Measurements from ENCODE around the gene APAF1. TPM values are rescaled to one million over a fixed set of nuclear protein-coding genes. Genes with fewer than 3 reads are reported as not detected.

Gene APAF1
- total and polyA plus RNA-seq, 9 of the 15 experiments (the other 6 are each of a cell fraction or from before 2014, with no cell fraction given): 5.1 to 15.7 (median 9.9) TPM

DNA sequence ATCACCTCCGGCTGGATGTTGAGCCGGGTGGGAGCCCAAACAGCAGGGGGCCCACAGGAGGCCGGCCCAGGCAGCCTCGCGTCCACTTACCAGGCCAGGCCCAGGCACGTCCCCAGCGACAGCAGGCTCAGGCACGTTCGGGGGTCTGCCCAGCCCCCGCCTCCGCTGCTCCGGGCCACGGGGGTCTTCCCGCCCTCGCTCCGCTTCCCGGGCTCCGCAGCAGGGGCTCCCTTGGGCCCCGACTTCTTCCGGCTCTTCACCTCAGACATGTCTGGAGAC is 718 bp upstream of the APAF1 start:
- 0% methylated on average over 15 of the region's 20 CpGs for WGBS (ENCODE audit: insufficient coverage, low coverage, missing lambda C conversion rate)
- ChIA-PET CTCF (ENCODE audit: low intra/inter-chr PET ratio) (no interaction called here), POLR2A (interaction anchor here (0.6 to 2.1 kb wide), 7 partner anchors 11 to 146 kb away, joined by 3 to 18 read pairs (median 4); partner anchors contain the start of gene SLC25A3)
- ATAC-seq: peak; percentile 63
- Histone ChIP-seq H3K4me2 (ENCODE audit: insufficient read depth, low read length) (peak overlapping the region; percentile 96), H3K79me2 (ENCODE audit: control insufficient read depth, insufficient read depth, low read length) (peaks cover 64% of the 10 kb centered on the region), H3K9me3 (replicated peaks; ENCODE audit: control insufficient read depth, insufficient read depth, low read depth, low read length) (no peaks in the 10 kb centered on the region), H4K20me1 (replicated peaks; ENCODE audit: control insufficient read depth, insufficient read depth, low read length) (no peaks in the 10 kb centered on the region), H3K4me3 (peak overlapping the region; percentile 98), H3K27ac (ENCODE audit: extremely low read depth, low read depth, low read length) (peak overlapping the region; percentile 93), H3K27me3 (ENCODE audit: control insufficient read depth in 2 of 2, insufficient read depth in 2 of 2, low read length in 2 of 2) (no peaks in the 10 kb centered on the region), H3K36me3 (ENCODE audit: control insufficient read depth, insufficient read depth, low read length) (peaks cover 21% of the 10 kb centered on the region), H3K9me1 (ENCODE audit: control insufficient read depth, insufficient read depth, low read length) (no peaks in the 10 kb centered on the region), H2AFZ (ENCODE audit: low read depth, low read length) (peak overlapping the region; percentile 95), H3K9ac (ENCODE audit: insufficient read depth in 1 of 2, low read depth in 2 of 2, low read length in 2 of 2) (peak overlapping the region; percentile 93 to 96), H3K4me1 (replicated peaks in 1 of 2; ENCODE audit: control insufficient read depth in 2 of 2, insufficient read depth in 2 of 2, low read length in 2 of 2) (peaks cover 3 to 11% of the 10 kb centered on the region in 2 experiments; a peak in 3 of 5 replicates)
- DNase-seq (ENCODE audit: extremely low read depth in 1 of 4, low spot score in 3 of 4): peak in 2 of 4 experiments; percentile 63 to 67
- no TSS peak for BruUV-seq (replicated peaks)
- in situ Hi-C loops (cut with MboI): no loop called here
- intact Hi-C loops (cut with micrococcal nuclease): no loop called here
- no peak for FAIRE-seq
- TF ChIP-seq ZNF23 (CRISPR knock-in tag; IDR thresholded peaks at IDR 0.05) (no peak), ZNF174 (CRISPR knock-in tag; IDR thresholded peaks at IDR 0.05) (no peak), CEBPG (CRISPR knock-in tag; IDR thresholded peaks at IDR 0.05) (no peak), CEBPG (tag; conservative IDR thresholded peaks at IDR 0.05 in 1 of 2, IDR thresholded peaks at IDR 0.05 in 1 of 2) (no peak)
- TF ChIP-seq, protein P1, sequence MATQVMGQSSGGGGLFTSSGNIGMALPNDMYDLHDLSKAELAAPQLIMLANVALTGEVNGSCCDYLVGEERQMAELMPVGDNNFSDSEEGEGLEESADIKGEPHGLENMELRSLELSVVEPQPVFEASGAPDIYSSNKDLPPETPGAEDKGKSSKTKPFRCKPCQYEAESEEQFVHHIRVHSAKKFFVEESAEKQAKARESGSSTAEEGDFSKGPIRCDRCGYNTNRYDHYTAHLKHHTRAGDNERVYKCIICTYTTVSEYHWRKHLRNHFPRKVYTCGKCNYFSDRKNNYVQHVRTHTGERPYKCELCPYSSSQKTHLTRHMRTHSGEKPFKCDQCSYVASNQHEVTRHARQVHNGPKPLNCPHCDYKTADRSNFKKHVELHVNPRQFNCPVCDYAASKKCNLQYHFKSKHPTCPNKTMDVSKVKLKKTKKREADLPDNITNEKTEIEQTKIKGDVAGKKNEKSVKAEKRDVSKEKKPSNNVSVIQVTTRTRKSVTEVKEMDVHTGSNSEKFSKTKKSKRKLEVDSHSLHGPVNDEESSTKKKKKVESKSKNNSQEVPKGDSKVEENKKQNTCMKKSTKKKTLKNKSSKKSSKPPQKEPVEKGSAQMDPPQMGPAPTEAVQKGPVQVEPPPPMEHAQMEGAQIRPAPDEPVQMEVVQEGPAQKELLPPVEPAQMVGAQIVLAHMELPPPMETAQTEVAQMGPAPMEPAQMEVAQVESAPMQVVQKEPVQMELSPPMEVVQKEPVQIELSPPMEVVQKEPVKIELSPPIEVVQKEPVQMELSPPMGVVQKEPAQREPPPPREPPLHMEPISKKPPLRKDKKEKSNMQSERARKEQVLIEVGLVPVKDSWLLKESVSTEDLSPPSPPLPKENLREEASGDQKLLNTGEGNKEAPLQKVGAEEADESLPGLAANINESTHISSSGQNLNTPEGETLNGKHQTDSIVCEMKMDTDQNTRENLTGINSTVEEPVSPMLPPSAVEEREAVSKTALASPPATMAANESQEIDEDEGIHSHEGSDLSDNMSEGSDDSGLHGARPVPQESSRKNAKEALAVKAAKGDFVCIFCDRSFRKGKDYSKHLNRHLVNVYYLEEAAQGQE (IDR thresholded peaks at IDR 0.05; ENCODE audit: borderline replicate concordance): no peak
- TF ChIP-seq, protein P1 (CRISPR knock-in tag; IDR thresholded peaks at IDR 0.05; ENCODE audit: low read depth): 0 out of 2 replicates have a peak, but pooled peaks have one; percentile 62
- TF ChIP-seq, protein P2, sequence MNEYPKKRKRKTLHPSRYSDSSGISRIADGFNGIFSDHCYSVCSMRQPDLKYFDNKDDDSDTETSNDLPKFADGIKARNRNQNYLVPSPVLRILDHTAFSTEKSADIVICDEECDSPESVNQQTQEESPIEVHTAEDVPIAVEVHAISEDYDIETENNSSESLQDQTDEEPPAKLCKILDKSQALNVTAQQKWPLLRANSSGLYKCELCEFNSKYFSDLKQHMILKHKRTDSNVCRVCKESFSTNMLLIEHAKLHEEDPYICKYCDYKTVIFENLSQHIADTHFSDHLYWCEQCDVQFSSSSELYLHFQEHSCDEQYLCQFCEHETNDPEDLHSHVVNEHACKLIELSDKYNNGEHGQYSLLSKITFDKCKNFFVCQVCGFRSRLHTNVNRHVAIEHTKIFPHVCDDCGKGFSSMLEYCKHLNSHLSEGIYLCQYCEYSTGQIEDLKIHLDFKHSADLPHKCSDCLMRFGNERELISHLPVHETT (CRISPR knock-in tag; conservative IDR thresholded peaks at IDR 0.05 in 1 of 2, IDR thresholded peaks at IDR 0.05 in 1 of 2): no peak
- TF ChIP-seq, protein P3, sequence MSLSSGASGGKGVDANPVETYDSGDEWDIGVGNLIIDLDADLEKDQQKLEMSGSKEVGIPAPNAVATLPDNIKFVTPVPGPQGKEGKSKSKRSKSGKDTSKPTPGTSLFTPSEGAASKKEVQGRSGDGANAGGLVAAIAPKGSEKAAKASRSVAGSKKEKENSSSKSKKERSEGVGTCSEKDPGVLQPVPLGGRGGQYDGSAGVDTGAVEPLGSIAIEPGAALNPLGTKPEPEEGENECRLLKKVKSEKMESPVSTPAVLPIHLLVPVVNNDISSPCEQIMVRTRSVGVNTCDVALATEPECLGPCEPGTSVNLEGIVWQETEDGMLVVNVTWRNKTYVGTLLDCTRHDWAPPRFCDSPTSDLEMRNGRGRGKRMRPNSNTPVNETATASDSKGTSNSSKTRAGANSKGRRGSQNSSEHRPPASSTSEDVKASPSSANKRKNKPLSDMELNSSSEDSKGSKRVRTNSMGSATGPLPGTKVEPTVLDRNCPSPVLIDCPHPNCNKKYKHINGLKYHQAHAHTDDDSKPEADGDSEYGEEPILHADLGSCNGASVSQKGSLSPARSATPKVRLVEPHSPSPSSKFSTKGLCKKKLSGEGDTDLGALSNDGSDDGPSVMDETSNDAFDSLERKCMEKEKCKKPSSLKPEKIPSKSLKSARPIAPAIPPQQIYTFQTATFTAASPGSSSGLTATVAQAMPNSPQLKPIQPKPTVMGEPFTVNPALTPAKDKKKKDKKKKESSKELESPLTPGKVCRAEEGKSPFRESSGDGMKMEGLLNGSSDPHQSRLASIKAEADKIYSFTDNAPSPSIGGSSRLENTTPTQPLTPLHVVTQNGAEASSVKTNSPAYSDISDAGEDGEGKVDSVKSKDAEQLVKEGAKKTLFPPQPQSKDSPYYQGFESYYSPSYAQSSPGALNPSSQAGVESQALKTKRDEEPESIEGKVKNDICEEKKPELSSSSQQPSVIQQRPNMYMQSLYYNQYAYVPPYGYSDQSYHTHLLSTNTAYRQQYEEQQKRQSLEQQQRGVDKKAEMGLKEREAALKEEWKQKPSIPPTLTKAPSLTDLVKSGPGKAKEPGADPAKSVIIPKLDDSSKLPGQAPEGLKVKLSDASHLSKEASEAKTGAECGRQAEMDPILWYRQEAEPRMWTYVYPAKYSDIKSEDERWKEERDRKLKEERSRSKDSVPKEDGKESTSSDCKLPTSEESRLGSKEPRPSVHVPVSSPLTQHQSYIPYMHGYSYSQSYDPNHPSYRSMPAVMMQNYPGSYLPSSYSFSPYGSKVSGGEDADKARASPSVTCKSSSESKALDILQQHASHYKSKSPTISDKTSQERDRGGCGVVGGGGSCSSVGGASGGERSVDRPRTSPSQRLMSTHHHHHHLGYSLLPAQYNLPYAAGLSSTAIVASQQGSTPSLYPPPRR (CRISPR knock-in tag; IDR thresholded peaks at IDR 0.05; ENCODE audit: borderline replicate concordance): no peak

Data from K562 (cell line).